Smooth muscle cell of the brain vasculature (primary cell): Measurements from ENCODE around the gene PALD1.
"Not testable (repeated sequence)": the region's sequence is repeated elsewhere in the genome, so short reads cannot be mapped to it uniquely, and the experiment has no call there.

Source experiments
- DNase-seq: peaks from one replicate; pipeline ENCODE4 v3.0.0-alpha.2; 2012; ENCODE audit warnings: low read depth, low spot score

Gene PALD1

DNA sequence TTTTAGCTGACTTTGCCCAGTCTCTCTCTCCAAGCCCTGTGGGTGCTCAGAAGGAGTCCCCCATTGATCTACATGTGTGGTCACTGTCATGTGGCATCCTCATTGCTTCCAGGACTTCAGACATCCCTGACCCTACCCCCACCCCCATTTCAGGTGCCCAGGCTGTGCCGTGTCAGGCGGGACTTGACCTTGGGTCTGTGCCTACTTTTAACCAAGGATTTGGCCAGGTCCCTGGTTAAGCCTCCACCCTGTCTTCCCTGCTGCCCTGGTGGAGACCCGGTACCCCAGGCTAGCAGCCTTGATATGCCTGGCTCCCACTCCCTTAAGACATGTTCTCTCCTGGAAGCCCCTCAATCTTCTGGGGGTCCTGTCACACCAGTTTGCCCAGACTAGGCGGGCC is 92.7 kb downstream of the PALD1 start:
- no peak for DNase-seq

GRCh38 chr10:70571636-70572439 is 93.3 kb downstream of the PALD1 start:
- DNase-seq: no peak

DNA sequence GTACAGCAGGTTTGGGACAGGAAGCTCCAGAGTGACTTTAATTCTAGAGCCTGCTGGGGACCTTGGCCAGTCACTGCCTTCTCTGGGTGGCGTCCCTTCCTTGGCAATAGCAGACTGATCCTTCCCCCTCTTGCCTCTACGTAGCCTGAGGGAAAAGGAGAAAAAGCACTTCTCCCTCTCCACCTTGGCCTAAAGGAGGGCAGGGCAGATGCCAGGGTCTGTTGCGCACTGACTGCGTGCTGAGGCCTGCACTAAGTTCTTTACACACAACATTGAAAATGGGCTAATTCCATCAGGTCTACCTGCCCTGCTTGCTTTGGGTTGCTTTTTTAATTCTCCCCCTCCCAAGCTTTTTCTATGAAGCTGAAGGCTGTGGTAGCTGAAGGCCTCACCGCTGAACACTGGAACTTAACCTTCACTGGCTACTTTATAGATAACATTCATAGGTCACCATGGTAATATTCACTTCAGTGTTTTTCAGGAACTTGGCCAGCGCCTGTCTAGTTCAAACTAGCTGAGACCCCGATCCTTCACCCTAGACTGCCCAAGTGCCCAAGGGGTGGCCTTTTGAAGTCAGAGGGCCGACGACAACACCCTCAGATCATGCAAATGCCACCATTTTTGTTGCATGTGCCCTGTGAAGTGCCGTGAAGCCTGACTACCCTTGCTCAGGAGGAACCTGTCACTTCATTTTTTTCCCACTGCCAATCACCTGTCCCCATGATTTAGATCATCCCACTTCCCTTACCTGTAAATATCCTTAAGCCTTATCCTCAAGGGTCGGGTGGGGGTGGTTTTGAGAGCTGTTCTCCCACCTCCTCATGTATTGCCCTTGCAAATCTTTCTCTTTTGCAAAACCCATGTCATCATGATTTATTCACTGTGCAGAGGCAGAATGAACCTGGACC is 95.3 kb downstream of the PALD1 start:
- DNase-seq: no peak

- DNase-seq: no peak
Observed at GRCh38 chr10:70575486-70575873, 96.9 kb downstream of the PALD1 start.

DNA sequence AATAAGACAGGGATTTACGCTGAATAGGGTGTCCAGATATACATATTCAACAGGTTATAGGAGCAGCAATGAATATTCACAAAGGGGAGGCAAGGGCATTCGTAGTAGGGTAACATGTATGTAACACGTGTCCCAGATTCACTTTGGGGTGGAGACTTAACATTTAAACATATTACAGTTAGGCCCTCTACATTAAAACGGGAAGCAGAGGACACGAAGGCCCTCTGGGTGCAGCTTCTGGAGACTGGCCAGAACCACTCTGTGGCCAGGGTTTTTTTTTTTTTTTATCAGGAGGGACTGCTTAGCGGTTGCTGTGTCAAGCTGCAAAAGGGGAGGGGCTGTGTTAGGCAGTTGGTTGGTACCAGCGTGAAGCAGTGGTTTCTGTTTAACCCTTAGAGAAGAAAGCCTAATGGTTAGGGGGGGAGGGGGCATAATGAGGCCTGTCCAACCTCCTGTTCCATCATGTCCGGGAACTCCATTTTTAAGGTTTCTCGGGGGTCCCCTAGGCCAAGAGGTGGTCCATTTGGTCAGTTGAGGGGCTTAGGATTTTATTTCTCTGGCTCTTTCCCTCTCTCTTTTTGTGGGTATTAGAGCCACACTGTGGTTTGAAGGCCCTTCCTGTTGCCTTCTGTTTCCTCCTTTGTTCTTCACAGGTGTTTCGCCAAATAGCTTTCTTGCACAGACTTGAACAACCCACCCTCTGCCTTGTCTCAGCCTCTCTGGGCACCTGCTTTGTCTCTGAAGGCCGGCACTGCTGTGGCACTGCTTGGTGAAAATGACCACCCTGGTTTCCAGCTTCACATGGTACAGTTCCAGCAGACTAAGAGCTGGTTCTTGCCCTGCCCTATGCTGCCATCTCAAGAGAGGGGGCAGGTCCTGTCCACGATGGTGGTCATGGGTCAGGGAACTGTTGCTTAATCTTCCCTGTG is 97.6 kb downstream of the PALD1 start:
- no peak for DNase-seq

DNA sequence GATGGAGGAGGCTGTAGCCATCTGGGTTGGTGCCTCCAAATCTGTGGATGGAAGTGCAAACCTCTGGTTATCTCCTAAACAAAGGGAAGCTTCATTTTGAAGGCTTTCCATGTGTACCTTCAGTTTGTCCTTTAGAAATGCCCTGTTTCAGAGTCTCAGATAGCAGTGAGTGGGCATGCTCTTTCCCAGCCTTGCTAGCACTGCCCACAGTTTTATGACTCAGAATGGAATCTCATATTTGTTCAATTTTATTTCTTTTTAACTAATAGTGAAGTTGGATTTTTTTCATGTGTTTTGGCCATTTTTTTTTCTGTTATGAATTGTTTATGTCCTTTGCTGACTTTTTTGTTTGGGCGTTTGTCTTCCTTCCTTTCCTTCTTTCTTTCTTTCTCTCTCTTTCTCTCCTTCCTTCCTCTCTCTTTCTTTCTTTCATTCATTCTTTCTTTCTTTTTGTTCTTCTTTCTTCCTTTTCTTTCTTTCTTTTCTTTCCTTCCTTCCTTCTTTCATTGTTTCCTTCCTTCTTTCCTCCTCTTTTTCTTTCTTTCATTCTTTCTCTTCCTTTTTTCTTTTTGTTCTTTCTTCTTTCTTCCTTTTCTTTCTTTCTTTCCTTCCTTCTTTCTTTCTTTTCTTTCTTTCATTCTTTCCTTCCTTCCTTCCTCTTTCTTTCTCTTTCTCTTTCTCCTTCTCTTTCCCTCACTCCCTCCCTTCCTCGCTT is 98.4 kb downstream of the PALD1 start:
- no peak for DNase-seq

GRCh38 chr10:70578371-70578947 is 99.9 kb downstream of the PALD1 start:
- no peak for DNase-seq

DNA sequence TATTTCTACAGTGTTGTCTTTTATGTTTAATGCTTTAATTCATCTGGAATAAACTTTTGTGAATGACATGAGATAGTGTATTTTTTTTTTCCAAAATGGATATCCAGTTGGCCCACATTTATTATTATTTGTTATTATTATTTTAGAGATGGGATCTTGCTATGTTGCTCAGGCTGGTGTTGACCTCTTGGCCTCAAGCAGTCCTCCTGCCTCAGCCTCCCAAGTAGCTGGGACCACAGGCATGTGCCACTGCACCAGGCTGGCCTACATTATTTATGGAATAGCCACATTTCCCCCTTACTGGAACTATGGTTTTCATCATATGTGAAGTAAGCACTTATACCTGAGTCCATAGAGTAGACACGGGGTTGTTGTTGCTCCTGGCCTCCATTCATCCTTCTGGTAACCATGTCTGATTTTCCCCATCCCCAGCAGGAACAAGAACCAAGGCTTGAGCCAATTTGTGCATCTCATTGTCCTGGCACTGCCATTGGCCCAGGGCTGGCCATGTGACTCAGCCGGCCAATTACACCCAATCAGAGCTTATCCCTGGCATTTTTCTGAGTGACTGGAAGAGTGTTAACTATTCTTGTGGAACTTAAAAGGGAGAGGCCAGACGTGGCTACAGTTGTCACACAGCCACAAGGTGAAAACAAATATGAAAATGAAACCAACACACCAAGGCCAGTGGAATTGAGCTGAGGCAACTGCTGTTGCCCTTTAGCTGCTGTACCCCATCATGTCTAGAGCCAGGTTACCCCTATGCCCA is 100.9 kb downstream of the PALD1 start:
- DNase-seq: no peak

GRCh38 chr10:70581176-70581575 is 102.6 kb downstream of the PALD1 start:
- DNase-seq: not testable (repeated sequence)

DNA sequence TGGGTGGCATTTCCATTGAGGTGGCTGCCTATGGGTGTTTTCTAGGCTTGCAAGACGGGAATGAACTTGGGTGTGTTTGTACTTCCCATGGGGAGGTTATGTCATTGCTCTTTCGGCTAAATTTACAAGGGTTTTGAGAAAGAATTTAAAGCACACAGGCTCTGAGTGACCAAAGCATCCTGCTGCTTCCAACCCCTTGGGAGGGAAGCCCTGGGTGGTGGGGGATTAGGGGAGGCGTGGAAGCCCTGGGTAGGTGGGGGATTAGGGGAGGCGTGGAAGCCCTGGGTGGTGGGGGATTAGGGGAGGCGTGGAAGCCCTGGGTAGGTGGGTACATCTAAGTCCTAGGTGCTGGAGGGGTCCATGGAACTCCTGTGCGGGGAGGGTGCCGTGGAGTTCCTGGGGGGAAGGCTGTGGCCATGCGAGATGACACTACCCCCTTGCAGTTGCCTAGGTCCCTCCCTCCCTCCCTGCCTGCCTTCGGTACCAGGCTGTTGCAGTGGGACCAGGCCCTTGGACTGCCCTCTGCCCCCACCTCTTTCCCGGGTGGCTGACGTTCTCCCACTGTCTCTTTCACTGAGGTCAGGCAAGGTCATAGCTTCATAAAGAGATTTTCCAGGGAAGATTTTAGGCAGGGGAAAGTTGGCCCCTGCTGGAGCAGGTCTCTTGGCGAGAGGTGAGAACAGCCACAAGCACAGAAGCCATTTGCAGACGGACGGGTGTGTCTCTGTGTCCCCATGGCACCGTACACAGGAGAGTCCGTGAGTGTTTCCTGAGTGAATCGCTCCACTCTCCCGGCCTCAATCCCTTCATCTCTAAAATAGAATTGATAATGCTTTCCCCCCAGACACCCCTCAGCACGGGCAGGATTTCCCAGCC is 104.5 kb downstream of the PALD1 start:
- DNase-seq: no peak

DNA sequence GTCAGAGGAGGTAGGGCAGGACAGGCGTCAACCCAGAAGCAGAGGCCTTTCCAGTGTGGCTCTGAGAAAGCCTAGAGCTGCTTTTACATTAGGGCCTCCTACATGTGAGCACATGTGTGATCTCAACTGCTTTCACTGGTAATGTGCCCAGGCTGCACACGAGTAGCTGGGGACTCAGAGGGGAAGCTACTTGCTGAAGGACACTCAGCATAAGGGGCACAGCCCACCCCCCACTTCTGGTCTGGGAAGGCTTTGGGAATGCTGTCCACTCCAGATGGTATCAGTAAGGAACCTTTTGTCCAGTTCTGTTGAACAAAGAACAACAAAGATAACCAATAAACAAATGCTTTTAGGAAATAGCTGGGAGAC is 105.1 kb downstream of the PALD1 start:
- no peak for DNase-seq

- DNase-seq: no peak
Observed at GRCh38 chr10:70584366-70584765, 105.8 kb downstream of the PALD1 start.

DNA sequence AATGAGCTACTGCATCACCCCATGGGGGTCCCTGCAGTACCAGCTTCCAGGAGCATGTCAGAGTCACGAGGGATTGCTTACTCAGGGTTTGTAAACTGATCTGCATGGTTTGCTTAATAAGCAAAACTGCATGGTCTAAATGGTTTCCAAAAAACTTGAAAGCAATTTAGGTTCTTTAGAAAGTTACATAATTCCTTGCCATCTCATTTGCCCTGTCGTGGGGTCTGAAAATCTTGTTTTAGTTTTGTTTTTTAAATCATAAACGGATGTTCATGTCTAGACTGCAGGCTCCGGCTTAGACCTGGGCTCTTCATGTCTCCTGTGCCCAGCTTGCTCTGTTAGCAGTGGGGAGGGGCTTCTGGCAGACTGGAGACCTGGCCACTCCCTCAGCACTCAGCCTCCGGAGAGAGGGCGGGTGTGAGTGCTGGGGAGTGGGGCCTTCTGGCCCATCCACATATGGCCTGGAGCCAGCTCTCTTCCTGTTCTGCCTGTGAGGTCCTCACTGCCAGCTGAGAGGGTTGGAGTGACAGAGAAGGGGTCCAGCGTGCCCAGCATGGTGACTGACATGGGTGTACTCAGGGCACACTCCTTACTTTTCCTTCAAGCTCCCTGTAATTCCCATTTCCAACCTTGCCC is 106.5 kb downstream of the PALD1 start:
- DNase-seq: no peak

DNA sequence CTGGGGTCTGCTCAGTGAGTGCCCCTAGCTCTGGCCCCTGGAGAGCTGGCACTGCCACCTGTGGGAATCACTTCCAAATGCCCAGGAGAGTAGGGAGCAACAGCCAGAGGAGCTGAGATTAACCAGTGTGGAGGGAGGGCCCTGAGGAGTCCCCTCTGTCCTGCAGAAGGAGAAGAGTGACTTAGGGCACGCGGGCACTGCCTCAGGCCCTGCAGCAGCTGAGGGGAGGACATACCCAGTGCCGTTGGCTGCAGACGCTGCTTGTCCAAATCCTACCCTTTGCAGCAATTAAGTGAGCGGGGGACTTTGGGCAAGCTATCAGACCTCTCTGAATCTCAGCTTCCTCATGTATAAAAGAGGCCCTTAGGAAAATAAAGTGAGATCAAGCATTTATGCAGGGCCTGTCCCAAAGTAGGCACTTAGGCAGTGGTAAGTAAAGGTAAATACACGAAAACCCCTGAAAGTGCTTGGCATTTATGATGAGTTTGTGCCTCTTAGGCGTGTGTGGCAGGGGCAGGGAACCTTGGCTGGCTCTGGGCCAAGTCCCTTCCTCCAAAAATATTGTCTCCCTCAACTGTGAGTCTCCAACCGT is 107.1 kb downstream of the PALD1 start:
- DNase-seq: no peak

DNA sequence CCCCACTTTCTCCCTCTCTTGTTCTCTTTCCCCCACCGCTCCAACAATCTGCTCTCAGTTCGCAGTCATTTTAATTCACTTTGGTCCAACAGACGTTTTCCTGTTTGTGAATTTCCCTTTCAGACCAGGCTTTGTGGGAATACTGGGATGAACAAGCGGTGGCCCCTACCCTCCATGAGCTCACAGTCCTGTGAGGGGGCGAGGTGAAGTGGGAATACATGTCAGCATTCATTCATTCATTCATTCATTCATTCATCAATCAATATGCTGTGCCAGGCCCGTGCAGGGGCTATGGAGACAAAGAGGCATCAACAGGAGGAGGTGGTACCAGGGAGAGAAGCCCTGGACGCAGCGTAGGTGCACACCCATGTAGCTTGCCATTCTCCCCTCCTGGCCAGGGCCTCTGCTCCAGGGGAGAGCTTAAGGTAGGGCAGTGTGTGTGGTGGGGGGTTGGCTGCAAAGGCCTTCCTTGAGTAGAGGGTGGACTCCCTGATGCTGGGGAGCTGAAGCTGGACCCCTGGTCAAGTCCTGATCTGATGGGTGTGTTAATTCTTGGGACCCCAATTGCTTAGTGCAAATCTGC is 107.9 kb downstream of the PALD1 start:
- DNase-seq: no peak

GRCh38 chr10:70587045-70587658 is 108.6 kb downstream of the PALD1 start:
- no peak for DNase-seq

DNA sequence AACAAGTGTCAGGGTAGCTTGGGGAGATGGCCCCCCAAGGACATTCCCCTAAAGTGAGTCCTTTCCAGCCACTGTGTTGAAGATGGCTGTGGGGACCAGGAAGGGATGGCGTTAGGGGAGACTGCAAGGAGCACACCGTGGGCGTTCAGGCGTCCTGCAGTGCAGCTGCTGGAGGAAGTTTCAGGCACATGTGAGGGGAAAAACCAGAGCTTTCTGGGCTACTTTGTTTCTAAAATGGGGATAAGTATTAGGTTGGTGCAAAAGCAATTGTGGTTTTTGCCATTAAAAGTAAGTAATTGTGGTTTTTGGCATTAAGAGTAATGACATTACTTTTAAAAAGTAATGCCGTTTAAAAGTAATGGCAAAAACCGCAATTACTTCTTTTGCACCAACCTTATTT is 109.7 kb downstream of the PALD1 start:
- DNase-seq: no peak
